ENCODE results near the gene CD79B. TPM values are rescaled to one million over a fixed set of nuclear protein-coding genes. Genes with fewer than 3 reads are reported as not detected.
"Not testable (repeated sequence)": the region's sequence is repeated elsewhere in the genome, so short reads cannot be mapped to it uniquely, and the experiment has no call there.

Gene CD79B
- total and polyA plus RNA-seq, 2 of the 8 experiments (the other 6 are each of a cell fraction or from before 2014, with no cell fraction given): 1.5 to 3.9 TPM

- H3K27ac ChIP-seq (ENCODE audit: low read depth, low read length); H3K36me3 ChIP-seq (ENCODE audit: control insufficient read depth in 2 of 4, insufficient read depth in 4 of 4, low read length in 3 of 4); H4K20me1 ChIP-seq (replicated peaks in 1 of 2; ENCODE audit: control insufficient read depth in 1 of 2, insufficient read depth in 2 of 2, low read length in 2 of 2); H3K14ac ChIP-seq (ENCODE audit: insufficient read length); H3K9me3 ChIP-seq (ENCODE audit: insufficient read depth in 2 of 2, low read depth in 1 of 2, low read length in 1 of 2); H3K4ac ChIP-seq (replicated peaks; ENCODE audit: insufficient read length, low read depth, low read length); H2BK5ac ChIP-seq (ENCODE audit: low read depth, low read length); H2BK15ac ChIP-seq (ENCODE audit: low read length); H3K9ac ChIP-seq (replicated peaks in 1 of 4; ENCODE audit: extremely low read depth in 1 of 4, low read depth in 3 of 4, low read length in 3 of 4); H3K79me2 ChIP-seq (ENCODE audit: control insufficient read depth in 1 of 2, insufficient read depth in 2 of 2, low read length in 2 of 2); H3K27me3 ChIP-seq (replicated peaks in 1 of 4; ENCODE audit: control insufficient read depth in 3 of 4, extremely low read depth in 1 of 4, insufficient read depth in 3 of 4, low read length in 3 of 4); H3K4me1 ChIP-seq (replicated peaks in 1 of 4; ENCODE audit: control insufficient read depth in 3 of 4, insufficient read depth in 4 of 4, low read length in 3 of 4); H4K5ac ChIP-seq (ENCODE audit: insufficient read length, low read depth, low read length); H3K23ac ChIP-seq (ENCODE audit: insufficient read length); H4K8ac ChIP-seq (ENCODE audit: extremely low read depth, insufficient read depth, low read length); H3K18ac ChIP-seq (ENCODE audit: extremely low read depth, low read length); H3K79me1 ChIP-seq (ENCODE audit: low read depth, low read length); H3K56ac ChIP-seq (replicated peaks; ENCODE audit: insufficient read length, low read depth, low read length); H2BK20ac ChIP-seq (ENCODE audit: low read length); H2AFZ ChIP-seq (ENCODE audit: low read length); H2AK5ac ChIP-seq (ENCODE audit: low read depth, low read length); H2BK120ac ChIP-seq (replicated peaks; ENCODE audit: low read depth, low read length); H3K23me2 ChIP-seq (ENCODE audit: low read depth, low read length); H4K91ac ChIP-seq (replicated peaks; ENCODE audit: insufficient read length, low read length); H2BK12ac ChIP-seq (ENCODE audit: low read depth, low read length); FAIRE-seq; H3K4me3 ChIP-seq (ENCODE audit: extremely low read depth in 1 of 4, insufficient read depth in 2 of 4, low read depth in 3 of 4, low read length in 4 of 4): not testable (repeated sequence)
- ChIA-PET CTCF (ENCODE audit: partially characterized antibody) (interaction anchor here (0.8 to 9.9 kb wide), 18 partner anchors 10 to 383 kb away, joined by 3 to 87 read pairs (median 4); partner anchors contain the start of genes GH1 and GH2), POLR2A (ENCODE audit: partially characterized antibody) (interaction anchor here (0.7 kb wide), 1 partner anchor 25 kb away, joined by 3 read pairs; the partner anchor contains the start of gene GH2)
- H3K4me2 ChIP-seq (ENCODE audit: insufficient read depth in 1 of 2, low read depth in 2 of 2, low read length in 2 of 2): peak overlapping the region in 1 of 2 experiments; percentile 11; a peak in 1 of 4 replicates
- 41% methylated on average over 12 of the region's 12 CpGs; no CpG with 5 or more reads in 1 of the 2 experiments for WGBS, 2 experiments (ENCODE audit: extremely low coverage in 1 of 2, insufficient coverage in 1 of 2, insufficient read length in 1 of 2, insufficient replicate concordance in 2 of 2, low coverage in 1 of 2, low lambda C conversion rate in 2 of 2, missing lambda C conversion rate in 1 of 2)
- DNase-seq (ENCODE audit: low read depth in 1 of 2, low spot score in 2 of 2): peak in 1 of 2 experiments; percentile 63
- TF ChIP-seq CTCF (IDR thresholded peaks at IDR 0.05; ENCODE audit: control extremely low read depth in 1 of 3, insufficient read depth in 1 of 3, low read depth in 1 of 3, low read length in 3 of 3): peak; percentile 37 to 47 (median 44)
- peak; percentile 22 to 34; a peak in 3 of 4 replicates for TF ChIP-seq RAD21 (IDR thresholded peaks at IDR 0.05 in 1 of 2, conservative IDR thresholded peaks at IDR 0.05 in 1 of 2; ENCODE audit: low read depth in 2 of 2, low read length in 2 of 2)
These were observed 24.9 kb downstream of the CD79B start for GRCh38 chr17:63907161-63907778.
